ENCODE results near the gene TAL1.
A peak's percentile ranks its signal among the peaks of the same experiment; 100 is the strongest.
"Not testable (repeated sequence)": the region's sequence is repeated elsewhere in the genome, so short reads cannot be mapped to it uniquely, and the experiment has no call there.

Gene TAL1

GRCh38 chr1:47232187-47232874 lies at the start of gene TAL1:
Gene TAL1 (minus strand): TSS chr1:47232225. CDS start chr1:47225888, 6,337 bp downstream.
- DNase-seq (ENCODE audit: low read depth in 2 of 2): no peak

DNA sequence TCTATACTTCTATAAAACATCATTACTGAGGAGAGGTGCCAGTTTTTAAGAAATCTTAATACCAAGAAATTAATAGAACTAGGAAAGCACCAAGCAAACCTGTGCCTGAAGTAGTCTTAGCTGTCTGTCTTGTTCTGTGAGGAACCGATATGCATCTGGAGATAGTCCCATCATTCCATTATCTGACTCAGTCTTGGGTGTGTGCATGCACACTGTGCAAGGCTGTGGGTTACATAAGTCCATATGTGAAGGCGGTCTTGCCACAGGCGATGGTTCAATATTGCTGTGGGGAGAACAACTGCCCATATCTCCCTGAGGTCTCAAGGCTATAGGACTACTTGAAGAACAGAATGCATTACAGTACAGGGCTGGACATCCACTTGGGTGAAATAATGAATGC lies 48.1 kb upstream of the TAL1 start:
- no peak for DNase-seq (ENCODE audit: low read depth in 2 of 2)

GRCh38 chr1:47276850-47277249 lies 44.8 kb upstream of the TAL1 start:
- DNase-seq (ENCODE audit: low read depth in 2 of 2): no peak

GRCh38 chr1:47275811-47276210 lies 43.8 kb upstream of the TAL1 start:
- not testable (repeated sequence) for DNase-seq (ENCODE audit: low read depth in 2 of 2)

DNA sequence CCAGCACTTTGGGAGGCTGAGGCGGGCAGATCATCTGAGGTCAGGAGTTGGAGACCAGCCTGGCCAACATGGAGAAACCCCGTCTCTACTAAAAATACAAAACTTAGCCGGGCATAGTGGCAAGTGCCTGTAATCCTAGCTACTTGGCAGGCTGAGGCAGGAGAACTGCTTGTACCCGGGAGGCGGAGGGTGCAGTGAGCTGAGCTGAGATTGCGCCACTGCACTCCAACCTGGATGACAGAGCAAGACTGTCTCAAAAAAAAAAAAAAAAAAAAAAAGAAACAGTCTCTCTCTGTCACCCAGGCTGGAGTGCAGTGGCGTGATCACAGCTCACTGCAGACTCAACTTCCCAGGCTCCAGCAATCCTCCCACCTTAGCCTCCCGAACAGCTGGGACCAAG lies 33.5 kb upstream of the TAL1 start:
- DNase-seq (ENCODE audit: low read depth in 2 of 2): not testable (repeated sequence)

DNA sequence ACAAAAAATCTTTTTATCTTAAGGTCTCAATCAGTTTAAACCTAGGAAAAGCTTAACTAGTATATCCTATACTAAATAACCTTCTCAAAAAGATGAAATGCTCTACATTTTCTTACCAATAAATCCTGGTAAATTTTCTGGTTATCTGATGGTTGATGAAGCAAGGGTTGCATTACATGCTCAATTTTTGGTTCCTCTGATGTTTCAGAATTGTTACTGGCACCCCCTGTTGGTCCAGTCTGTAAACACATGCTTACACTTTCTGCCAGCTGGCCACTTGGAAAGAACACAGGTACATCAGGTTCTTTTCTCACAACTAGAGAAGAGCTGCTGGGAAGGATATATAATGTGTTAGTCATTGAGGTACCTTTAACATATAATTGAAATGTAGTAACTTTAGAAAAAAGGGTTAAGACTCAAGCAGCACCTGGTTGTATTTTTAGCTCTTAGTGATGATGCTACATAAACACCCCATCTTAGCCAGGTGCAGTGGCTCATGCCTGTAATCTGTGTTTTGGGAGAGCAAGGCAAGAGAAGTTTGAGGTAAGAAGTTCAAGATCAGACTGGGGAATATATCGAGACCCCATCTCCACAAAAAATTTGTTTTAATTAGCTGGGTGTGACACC lies 30.9 kb upstream of the TAL1 start:
- peak in 1 of 2 donors; percentile 15 for DNase-seq (ENCODE audit: low read depth in 2 of 2)

DNA sequence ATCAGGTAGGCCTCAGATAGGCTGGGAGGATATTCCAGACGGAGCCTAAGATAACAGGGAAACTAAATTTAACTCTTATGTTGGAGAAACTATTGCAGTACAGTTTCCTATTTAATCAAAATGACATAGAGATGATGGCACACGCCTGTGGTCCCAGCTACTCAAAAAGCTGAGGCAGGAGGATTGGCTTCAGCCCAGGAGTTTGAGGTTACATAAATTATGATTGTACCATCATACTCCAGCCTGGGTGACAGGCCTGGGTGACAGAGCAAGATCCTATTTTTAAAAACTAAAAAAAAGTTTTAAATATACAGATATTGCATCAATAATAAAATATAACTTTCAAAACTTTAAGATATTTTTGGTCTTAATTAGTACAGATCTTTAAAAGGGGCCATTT lies 25.2 kb upstream of the TAL1 start:
- DNase-seq (ENCODE audit: low read depth in 2 of 2): no peak

- no peak for DNase-seq (ENCODE audit: low read depth in 2 of 2)
Measured at GRCh38 chr1:47252795-47253194, 20.8 kb upstream of the TAL1 start.

GRCh38 chr1:47252369-47252768 lies 20.3 kb upstream of the TAL1 start:
- no peak for DNase-seq (ENCODE audit: low read depth in 2 of 2)

- DNase-seq (ENCODE audit: low read depth in 2 of 2): no peak
Measured at GRCh38 chr1:47249755-47250154, 17.7 kb upstream of the TAL1 start.

- DNase-seq (ENCODE audit: low read depth in 2 of 2): no peak
Measured at GRCh38 chr1:47244339-47244862, 12.4 kb upstream of the TAL1 start.

DNA sequence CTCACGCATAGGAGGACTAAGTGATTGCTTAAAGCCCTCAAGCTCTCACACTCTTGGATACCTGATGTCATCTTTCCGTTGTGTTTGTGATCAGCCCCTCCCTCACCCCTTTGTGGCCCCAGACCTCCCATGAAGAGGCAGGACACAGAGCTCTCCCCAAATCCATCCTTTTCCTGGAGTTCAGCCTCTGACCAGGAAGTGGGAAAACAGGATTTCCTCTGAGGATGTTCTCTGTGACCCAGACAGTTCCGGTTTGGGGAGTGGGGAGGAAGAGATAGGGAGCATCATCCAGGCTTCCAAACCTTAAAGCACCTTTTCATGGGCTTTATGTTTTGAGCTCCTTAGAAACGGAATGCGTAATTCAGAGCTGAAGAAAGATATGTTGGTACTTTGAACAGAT lies 11.9 kb upstream of the TAL1 start:
- DNase-seq (ENCODE audit: low read depth in 2 of 2): no peak

GRCh38 chr1:47241114-47242113 lies 9.4 kb upstream of the TAL1 start:
- no peak for DNase-seq (ENCODE audit: low read depth in 2 of 2)

DNA sequence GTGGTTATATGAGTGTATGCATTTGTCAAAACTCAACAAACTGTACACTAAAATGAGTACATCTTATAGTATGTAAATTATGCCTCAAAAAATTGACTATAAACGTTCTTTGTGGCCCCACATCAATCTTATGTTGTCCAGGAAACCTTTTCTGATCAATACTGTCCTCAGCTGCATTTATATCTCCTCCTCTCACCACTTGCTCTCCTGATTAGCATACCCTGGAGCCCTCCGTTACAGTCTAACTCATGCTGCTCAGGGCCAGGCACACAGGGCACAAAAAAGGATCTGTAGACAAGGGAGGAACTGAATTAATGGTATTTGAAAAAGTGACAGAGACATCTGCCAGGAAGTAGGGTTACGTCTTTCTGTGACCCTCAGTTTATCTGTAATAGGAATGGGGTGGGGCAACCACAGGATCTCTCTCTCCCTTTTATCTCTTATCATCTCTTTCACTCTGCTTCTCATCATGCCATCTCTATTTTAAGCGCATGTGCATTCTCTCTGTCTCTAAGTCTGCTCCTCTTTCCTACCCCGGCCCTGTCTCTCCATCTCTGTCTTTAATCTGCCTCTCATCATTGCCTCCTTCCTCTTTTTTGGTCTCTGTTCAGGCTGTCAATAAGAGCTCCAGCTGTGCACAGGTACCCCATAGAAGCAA lies 7.0 kb upstream of the TAL1 start:
- DNase-seq (ENCODE audit: low read depth in 2 of 2): no peak

DNA sequence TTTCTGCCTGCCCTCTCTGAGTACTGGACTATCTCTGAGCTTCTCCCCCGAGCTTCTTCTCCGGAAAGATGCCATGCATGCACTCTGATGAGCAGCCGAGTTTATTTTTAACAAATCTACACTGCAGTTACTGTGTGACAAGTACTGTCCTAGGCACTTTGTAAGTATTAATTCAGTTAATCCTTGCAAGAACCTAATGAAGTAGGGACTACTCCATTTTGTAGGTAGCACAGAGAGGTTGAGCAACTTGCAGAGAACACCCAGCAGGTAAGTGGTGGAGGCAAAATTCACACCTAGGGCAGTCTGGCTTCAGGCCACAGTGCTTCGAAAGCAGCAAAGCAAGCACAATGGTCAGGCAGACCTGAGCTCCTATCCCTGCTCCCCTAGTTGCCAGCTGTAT lies 3.8 kb upstream of the TAL1 start:
- no peak for DNase-seq (ENCODE audit: low read depth in 2 of 2)

- no peak for DNase-seq (ENCODE audit: low read depth in 2 of 2)
Measured at GRCh38 chr1:47235241-47235681, 3.2 kb upstream of the TAL1 start.

DNA sequence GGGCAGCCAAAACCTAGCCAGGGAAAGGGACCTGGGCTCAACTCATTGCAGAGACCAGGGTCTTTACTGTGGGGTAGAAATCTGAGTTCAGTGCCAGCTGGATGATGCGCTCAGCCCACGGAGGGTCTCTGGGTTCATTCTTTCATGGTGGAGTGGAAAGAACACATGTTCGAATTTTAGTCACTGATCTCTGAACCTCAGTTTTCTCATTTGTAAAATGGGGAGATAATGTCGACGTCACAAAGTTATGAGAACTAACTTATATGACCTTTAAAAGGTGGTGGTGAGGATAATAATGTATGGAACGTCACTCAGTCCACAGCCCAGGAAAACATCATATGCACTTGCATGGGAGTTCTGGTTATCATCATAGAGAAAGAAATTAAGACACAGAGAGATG lies 1.2 kb upstream of the TAL1 start:
- DNase-seq (ENCODE audit: low read depth in 2 of 2): no peak

GRCh38 chr1:47231301-47232186 lies 481 bp downstream of the TAL1 start:
- peak in 1 of 2 donors; percentile 14 for DNase-seq (ENCODE audit: low read depth in 2 of 2)

- no peak for DNase-seq (ENCODE audit: low read depth in 2 of 2)
Measured at GRCh38 chr1:47230692-47231300, 1.2 kb downstream of the TAL1 start.
